GM13976 (cell line): ENCODE measurements around the gene ANXA6.
A peak's percentile ranks its signal among the peaks of the same experiment; 100 is the strongest.

ENCODE experiments used
- DNase-seq: peaks from one replicate; pipeline ENCODE4 v3.0.0; 2012; ENCODE audit warnings: low spot score
- in situ Hi-C: fragments of 300-500 bp; cut with MboI; formaldehyde crosslinking; loops from one replicate; pipeline ENCODE4 v1.12.0; 2022; ENCODE audit warnings: low sequenced_read_pairs, mixed read lengths, inconsistent platforms; ENCODE audit not compliant: unreplicated experiment
- TF ChIP-seq, protein P1 (sequence below): IDR thresholded peaks from 2 replicates; pipeline ENCODE4 v1.5.1; 2012; ENCODE audit warnings: borderline replicate concordance, mild to moderate bottlenecking; ENCODE audit not compliant: insufficient read depth; ENCODE audit errors: extremely low read depth, missing control alignments, control extremely low read depth

The ANXA6 gene

DNA sequence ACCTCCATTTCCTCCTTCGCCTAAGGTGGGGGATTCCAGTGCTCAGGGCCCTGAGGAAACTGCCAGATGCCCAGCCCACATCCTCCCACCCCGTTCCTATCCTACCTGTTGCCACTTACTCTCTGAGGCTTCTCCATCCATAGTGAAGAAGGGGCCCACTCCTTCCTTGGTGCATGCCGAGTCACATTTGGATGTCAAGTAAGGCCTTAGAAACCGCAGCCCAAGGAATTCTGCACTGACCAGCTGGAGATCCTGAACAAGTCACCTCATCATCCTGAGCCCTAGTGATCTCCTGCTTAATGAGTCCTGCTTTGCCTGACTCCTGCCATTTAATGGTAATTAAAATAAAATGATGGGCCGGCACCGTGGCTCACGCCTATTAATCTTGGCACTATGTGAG lies 70.1 kb downstream of the ANXA6 start:
- TF ChIP-seq, protein P1, sequence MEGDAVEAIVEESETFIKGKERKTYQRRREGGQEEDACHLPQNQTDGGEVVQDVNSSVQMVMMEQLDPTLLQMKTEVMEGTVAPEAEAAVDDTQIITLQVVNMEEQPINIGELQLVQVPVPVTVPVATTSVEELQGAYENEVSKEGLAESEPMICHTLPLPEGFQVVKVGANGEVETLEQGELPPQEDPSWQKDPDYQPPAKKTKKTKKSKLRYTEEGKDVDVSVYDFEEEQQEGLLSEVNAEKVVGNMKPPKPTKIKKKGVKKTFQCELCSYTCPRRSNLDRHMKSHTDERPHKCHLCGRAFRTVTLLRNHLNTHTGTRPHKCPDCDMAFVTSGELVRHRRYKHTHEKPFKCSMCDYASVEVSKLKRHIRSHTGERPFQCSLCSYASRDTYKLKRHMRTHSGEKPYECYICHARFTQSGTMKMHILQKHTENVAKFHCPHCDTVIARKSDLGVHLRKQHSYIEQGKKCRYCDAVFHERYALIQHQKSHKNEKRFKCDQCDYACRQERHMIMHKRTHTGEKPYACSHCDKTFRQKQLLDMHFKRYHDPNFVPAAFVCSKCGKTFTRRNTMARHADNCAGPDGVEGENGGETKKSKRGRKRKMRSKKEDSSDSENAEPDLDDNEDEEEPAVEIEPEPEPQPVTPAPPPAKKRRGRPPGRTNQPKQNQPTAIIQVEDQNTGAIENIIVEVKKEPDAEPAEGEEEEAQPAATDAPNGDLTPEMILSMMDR: no peak
- DNase-seq: no peak
- in situ Hi-C loops: no loop called here

DNA sequence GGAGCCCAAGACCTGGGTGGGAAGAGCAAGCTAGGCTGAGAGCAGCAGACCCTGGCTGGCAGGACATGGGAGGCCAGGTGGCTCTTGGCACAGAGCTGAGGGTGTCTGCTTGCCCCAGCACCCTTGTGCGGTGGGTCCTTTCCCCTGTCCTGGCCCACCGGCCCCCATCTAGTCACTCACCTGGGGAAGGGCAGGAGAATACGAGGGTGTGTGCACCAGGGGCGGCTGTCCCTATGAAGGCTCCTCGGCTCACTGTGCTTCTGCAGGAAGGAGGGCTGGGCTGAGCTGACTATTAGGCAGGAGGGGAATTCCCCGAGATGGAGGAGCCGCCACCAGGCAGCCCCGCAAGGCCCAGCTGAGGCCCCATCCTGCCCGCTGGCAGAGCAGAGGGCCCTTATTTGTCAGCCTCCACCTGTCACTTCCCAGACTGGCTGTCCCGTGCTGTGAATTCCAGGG lies 70.6 kb downstream of the ANXA6 start:
- peak; percentile 83 for DNase-seq

DNA sequence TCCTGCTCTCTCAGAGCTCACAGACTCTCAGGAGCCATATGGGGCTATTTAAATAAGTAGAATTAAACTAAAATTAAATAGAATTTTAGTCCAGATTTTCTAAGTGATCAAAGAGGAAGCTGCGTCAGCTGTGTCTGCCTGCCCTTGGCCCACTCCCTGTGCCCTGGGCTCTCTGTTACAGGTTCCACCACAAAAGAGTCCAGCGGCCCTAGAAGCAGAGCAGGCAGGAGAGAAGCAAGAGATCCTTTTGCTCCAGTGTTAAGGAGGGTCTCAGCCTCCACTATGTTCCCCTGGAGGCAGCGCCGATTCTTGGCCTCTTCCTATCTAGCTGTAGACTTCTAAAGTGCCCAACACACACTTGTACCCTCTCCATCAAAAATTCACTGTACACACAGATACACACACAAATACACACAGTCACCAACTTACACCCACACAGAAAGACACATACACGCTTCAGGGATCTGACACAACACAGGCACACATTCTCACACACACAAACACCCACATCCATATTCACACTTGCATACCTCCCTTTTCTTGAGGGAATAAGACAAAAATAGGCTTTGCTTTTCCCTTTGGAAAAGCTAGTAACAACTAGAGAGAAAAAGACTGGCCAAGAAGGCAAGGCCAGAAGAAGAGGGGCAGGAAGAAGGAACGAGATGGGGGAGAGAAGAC lies 71.2 kb downstream of the ANXA6 start:
- DNase-seq: no peak
- TF ChIP-seq, protein P1: no peak
- in situ Hi-C loops: no loop called here

More for the DNA sequence above, 70.6 kb downstream of the ANXA6 start:
- TF ChIP-seq, protein P1: no peak
- in situ Hi-C loops: no loop called here

GRCh38 chr5:151085517-151086041 lies 72.0 kb downstream of the ANXA6 start:
- in situ Hi-C loops: no loop called here
- TF ChIP-seq, protein P1: no peak

GRCh38 chr5:151084363-151084762 lies 73.2 kb downstream of the ANXA6 start:
- in situ Hi-C loops: no loop called here
- TF ChIP-seq, protein P1: no peak
- DNase-seq: no peak

More at GRCh38 chr5:151085517-151086041, 72.0 kb downstream of the ANXA6 start:
- no peak for DNase-seq

DNA sequence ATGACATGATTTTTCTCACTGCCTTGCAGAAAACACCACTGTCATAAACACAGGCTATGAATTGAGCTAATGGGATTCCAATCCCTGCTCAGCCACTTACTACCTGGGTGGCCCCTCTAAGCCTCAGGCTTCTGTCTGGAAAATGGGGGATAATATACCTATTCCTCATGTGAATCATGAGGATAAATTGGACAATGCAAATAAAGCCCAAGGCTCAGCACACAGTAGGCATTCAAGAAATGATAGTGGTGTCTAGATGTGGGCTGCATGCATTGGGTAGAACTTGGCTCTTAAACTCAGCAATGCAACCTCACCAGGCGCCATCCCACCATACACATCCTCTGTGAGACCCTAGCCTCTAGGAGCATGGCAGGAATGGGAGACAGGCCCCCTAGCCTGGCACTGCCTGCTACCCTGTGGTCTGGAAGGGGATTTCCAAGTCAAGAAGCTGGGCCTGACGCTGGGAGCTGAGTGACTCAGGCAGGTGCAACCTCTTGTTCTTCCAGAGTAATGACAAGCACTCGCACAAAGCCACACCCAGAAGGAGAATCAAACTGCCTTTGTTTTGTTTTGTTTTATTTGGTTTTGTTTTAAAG lies 74.4 kb downstream of the ANXA6 start:
- in situ Hi-C loops: no loop called here
- DNase-seq: no peak

More for the DNA sequence above, 74.4 kb downstream of the ANXA6 start:
- TF ChIP-seq, protein P1: no peak
